Non-pigmented ciliary epithelial cell (primary cell): ENCODE data around the gene NCAPD2.
A peak's percentile ranks its signal among the peaks of the same experiment; 100 is the strongest.
"Not testable (repeated sequence)": the region's sequence is repeated elsewhere in the genome, so short reads cannot be mapped to it uniquely, and the experiment has no call there.

ENCODE experiments used
- DNase-seq: peaks from one replicate; pipeline ENCODE4 v3.0.0-alpha.2; 2010; ENCODE audit warnings: low read depth

The NCAPD2 gene

GRCh38 chr12:6463216-6463615, 30.7 kb upstream of the NCAPD2 start:
- DNase-seq, result no peak

- no peak for DNase-seq
These were observed 30.0 kb upstream of the NCAPD2 start for GRCh38 chr12:6463858-6464257.

- no peak for DNase-seq
These were observed 29.4 kb upstream of the NCAPD2 start for GRCh38 chr12:6464531-6464930.

- DNase-seq, result peak; percentile 24
These were observed 28.3 kb upstream of the NCAPD2 start for GRCh38 chr12:6465467-6466183.

GRCh38 chr12:6466184-6466573, 27.7 kb upstream of the NCAPD2 start:
- no peak for DNase-seq

- not testable (repeated sequence) for DNase-seq
These were observed 27.2 kb upstream of the NCAPD2 start for GRCh38 chr12:6466751-6467150.

- not testable (repeated sequence) for DNase-seq
These were observed 26.2 kb upstream of the NCAPD2 start for GRCh38 chr12:6467571-6468282.

- DNase-seq, result no peak
These were observed 25.7 kb upstream of the NCAPD2 start for GRCh38 chr12:6468283-6468575.

- DNase-seq, result no peak
These were observed 24.8 kb upstream of the NCAPD2 start for GRCh38 chr12:6469092-6469491.

- no peak for DNase-seq
These were observed 24.1 kb upstream of the NCAPD2 start for GRCh38 chr12:6469609-6470374.

GRCh38 chr12:6470375-6471163, 23.3 kb upstream of the NCAPD2 start, which contains the start of gene VAMP1:
VAMP1 (minus strand) TSS chr12:6470677; CDS start chr12:6470531, 146 bp downstream.
- DNase-seq, result peak; percentile 73

GRCh38 chr12:6471989-6472360, 21.9 kb upstream of the NCAPD2 start:
- no peak for DNase-seq

- no peak for DNase-seq
These were observed 21.4 kb upstream of the NCAPD2 start for GRCh38 chr12:6472491-6472890.

GRCh38 chr12:6475233-6475975, 18.5 kb upstream of the NCAPD2 start:
- not testable (repeated sequence) for DNase-seq

GRCh38 chr12:6476489-6476888, 17.4 kb upstream of the NCAPD2 start:
- peak; percentile 68 for DNase-seq

GRCh38 chr12:6477601-6478377, 16.1 kb upstream of the NCAPD2 start:
- not testable (repeated sequence) for DNase-seq

- no peak for DNase-seq
These were observed 15.5 kb upstream of the NCAPD2 start for GRCh38 chr12:6478416-6478815.

- no peak for DNase-seq
These were observed 5.7 kb upstream of the NCAPD2 start for GRCh38 chr12:6488240-6488639.

GRCh38 chr12:6489449-6489848, 4.5 kb upstream of the NCAPD2 start:
- no peak for DNase-seq

GRCh38 chr12:6490673-6491072, 3.2 kb upstream of the NCAPD2 start:
- not testable (repeated sequence) for DNase-seq
